Measurements from ENCODE around the gene SMYD3. TPM values are rescaled to one million over a fixed set of nuclear protein-coding genes. Genes with fewer than 3 reads are reported as not detected.

The SMYD3 gene
- total and polyA plus RNA-seq, 9 of the 15 experiments (the other 6 are each of a cell fraction or from before 2014, with no cell fraction given), result 128 to 440 (median 197) TPM

- no peaks in the 10 kb centered on the region for H4K20me1 ChIP-seq (replicated peaks; ENCODE audit: control insufficient read depth, insufficient read depth, low read length)
- no peak for FAIRE-seq
- H3K9ac ChIP-seq (ENCODE audit: insufficient read depth in 1 of 2, low read depth in 2 of 2, low read length in 2 of 2), result peak overlapping the region in 1 of 2 experiments; percentile 67; a peak in 2 of 4 replicates
- in situ Hi-C loops (cut with MboI) (no loop called here), intact Hi-C loops (cut with micrococcal nuclease) (loop anchor here (2.0 kb wide), 1 partner anchor 18 kb away; no protein-coding TSS in a partner anchor)
- no TSS peak for BruUV-seq (replicated peaks)
- no peaks in the 10 kb centered on the region for H3K9me1 ChIP-seq (ENCODE audit: control insufficient read depth, insufficient read depth, low read length)
- H3K79me2 ChIP-seq (ENCODE audit: control insufficient read depth, insufficient read depth, low read length), result peaks cover 49% of the 10 kb centered on the region
- 0 out of 3 replicates have a peak, but pooled peaks cover 2% of the 10 kb centered on the region for H3K36me3 ChIP-seq (ENCODE audit: control insufficient read depth, insufficient read depth, low read length)
- no peak for DNase-seq (ENCODE audit: extremely low read depth in 1 of 4, low spot score in 3 of 4)
- WGBS (ENCODE audit: insufficient coverage, low coverage, missing lambda C conversion rate), result 72% methylated on average over 3 of the region's 3 CpGs
- no peak for ATAC-seq
- peak overlapping the region; percentile 40 for H2AFZ ChIP-seq (ENCODE audit: low read depth, low read length)
- POLR2A ChIA-PET, result interaction anchor here (0.6 kb wide), 1 partner anchor 9 kb away, joined by 3 read pairs; no protein-coding TSS in a partner anchor
- 0 out of 2 replicates have a peak overlapping the region, but pooled peaks have one; percentile 2 for H3K4me2 ChIP-seq (ENCODE audit: insufficient read depth, low read length)
- H3K27ac ChIP-seq (ENCODE audit: extremely low read depth, low read depth, low read length), result peak overlapping the region; percentile 54; the same call in 2 of the 3 replicates
- H3K4me3 ChIP-seq, result no peak overlapping the region
- H3K9me3 ChIP-seq (replicated peaks; ENCODE audit: control insufficient read depth, insufficient read depth, low read depth, low read length), result no peaks in the 10 kb centered on the region
- H3K4me1 ChIP-seq (replicated peaks in 1 of 2; ENCODE audit: control insufficient read depth in 2 of 2, insufficient read depth in 2 of 2, low read length in 2 of 2), result peaks cover 4 to 43% of the 10 kb centered on the region in 2 experiments; a peak in 4 of 5 replicates
- no peaks in the 10 kb centered on the region for H3K27me3 ChIP-seq (ENCODE audit: control insufficient read depth in 2 of 2, insufficient read depth in 2 of 2, low read length in 2 of 2)
- TF ChIP-seq ZNF395 (CRISPR knock-in tag; IDR thresholded peaks at IDR 0.05), result 0 out of 2 replicates have a peak, but pooled peaks have one; percentile 51
- TF ChIP-seq SRSF1 (IDR thresholded peaks at IDR 0.05; ENCODE audit: low read depth, low read length), result no peak
- TF ChIP-seq ZBTB8A (IDR thresholded peaks at IDR 0.05; ENCODE audit: partially characterized antibody), result no peak
- CTCF ChIA-PET (ENCODE audit: low intra/inter-chr PET ratio), result no interaction called here
These were observed 318.0 kb downstream of the SMYD3 start for GRCh38 chr1:246189126-246189525.

Data from K562 (cell line).